Renal cortex interstitium (tissue), 15 donors: ENCODE measurements around the gene CYTH4. TPM values are rescaled to one million over a fixed set of nuclear protein-coding genes. Genes with fewer than 3 reads are reported as not detected.
"Not testable (repeated sequence)": the region's sequence is repeated elsewhere in the genome, so short reads cannot be mapped to it uniquely, and the experiment has no call there.

Experiments used
- DNase-seq, 11 donors: peaks; one replicate each; pipeline ENCODE4 v3.0.0-alpha.2; 2013; ENCODE audit warnings: low read depth in 9 of 11, low spot score in 4 of 11; ENCODE audit errors: extremely low read depth in 1 of 11
- long read RNA-seq, 16 experiments: transcript quantifications; one replicate each; lab custom pipeline, GENCODE V29; 2026
- polyA plus RNA-seq, 3 donors: library from polyadenylated mRNA; unstranded; fragments of 120-200 nt; gene quantifications; one replicate each; pipeline ENCODE4 v1.2.1, GENCODE V29; 2013; ENCODE audit not compliant: insufficient read length in 3 of 3

CYTH4 gene, protein sequence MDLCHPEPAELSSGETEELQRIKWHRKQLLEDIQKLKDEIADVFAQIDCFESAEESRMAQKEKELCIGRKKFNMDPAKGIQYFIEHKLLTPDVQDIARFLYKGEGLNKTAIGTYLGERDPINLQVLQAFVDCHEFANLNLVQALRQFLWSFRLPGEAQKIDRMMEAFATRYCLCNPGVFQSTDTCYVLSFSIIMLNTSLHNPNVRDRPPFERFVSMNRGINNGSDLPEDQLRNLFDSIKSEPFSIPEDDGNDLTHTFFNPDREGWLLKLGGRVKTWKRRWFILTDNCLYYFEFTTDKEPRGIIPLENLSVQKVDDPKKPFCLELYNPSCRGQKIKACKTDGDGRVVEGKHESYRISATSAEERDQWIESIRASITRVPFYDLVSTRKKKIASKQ
- 1 to 10 TPM; 3.0 to 4.9 (median 3.6) TPM for polyA plus RNA-seq
- long read RNA-seq, donor 1 = 0 reads
- long read RNA-seq, donor 2 = 0 reads
- long read RNA-seq, donor 3, partial matches to known transcripts = 0 of 1 reads
- long read RNA-seq, donor 3, other reads (novel, unspliced or antisense) = 0 of 1 reads
- long read RNA-seq, donor 4 = 0 reads
- long read RNA-seq, donor 5, partial matches to known transcripts = 0 of 1 reads
- long read RNA-seq, donor 5, other reads (novel, unspliced or antisense) = 0 of 1 reads
- long read RNA-seq, donor 6 = 0 reads
- long read RNA-seq, donor 7, partial matches to known transcripts = 0 of 1 reads
- long read RNA-seq, donor 7, other reads (novel, unspliced or antisense) = 0 of 1 reads
- long read RNA-seq, donor 8, partial matches to known transcripts = 0 of 1 reads
- long read RNA-seq, donor 8, other reads (novel, unspliced or antisense) = 0 of 1 reads
- long read RNA-seq, donor 9 = 0 reads
- long read RNA-seq, donor 10 = 0 reads
- long read RNA-seq, donor 11 = 0 reads
- long read RNA-seq, donor 12 = 0 reads
- long read RNA-seq, donor 13, partial matches to known transcripts = 0 of 1 reads
- long read RNA-seq, donor 13, other reads (novel, unspliced or antisense) = 0 of 1 reads
- long read RNA-seq, donor 14, partial matches to known transcripts = 0 of 2 reads
- long read RNA-seq, donor 14, other reads (novel, unspliced or antisense) = 0 of 2 reads
- long read RNA-seq, donor 15 = 0 reads
- long read RNA-seq, donor 16, partial matches to known transcripts = 0 of 3 reads
- long read RNA-seq, donor 16, other reads (novel, unspliced or antisense) = 0 of 3 reads

DNA sequence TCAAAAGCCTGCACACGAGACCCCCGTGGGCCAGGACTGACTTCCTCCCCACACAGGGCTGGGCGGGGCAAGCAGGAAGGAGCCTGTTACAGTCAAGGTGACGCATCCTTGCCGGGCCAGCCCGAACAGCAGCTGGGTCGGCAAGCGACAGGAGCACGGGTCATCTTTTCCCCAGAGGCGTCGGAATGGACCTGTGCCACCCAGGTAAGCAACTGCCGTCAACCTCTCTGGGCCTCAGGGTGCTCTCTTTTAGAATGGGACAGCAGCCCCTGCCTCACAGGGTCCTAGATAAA is at the start of gene CYTH4:
Gene CYTH4 (plus strand): TSS at position 124 of the 293 bp plus-strand sequence. CDS start 62 bp downstream, at position 186.
- no peak for DNase-seq

DNA sequence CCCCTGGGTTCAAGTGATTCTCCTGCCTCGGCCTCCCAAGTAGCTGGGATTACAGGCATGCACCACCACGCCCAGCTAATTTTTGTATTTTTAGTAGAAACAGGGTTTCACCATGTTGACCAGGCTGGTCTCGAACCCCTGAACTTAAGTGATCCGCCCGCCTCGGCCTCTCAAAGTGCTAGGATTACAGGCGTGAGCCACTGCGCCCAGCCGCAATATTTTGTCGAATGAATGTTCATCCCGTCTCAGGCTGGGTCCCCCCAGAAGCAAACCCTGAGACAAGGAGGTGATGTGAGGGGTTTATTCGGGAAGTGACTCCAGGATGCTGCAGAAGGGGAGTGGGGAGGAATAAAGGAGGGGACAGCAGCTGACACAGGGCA is 48.9 kb upstream of the CYTH4 start:
- not testable (repeated sequence) for DNase-seq

DNA sequence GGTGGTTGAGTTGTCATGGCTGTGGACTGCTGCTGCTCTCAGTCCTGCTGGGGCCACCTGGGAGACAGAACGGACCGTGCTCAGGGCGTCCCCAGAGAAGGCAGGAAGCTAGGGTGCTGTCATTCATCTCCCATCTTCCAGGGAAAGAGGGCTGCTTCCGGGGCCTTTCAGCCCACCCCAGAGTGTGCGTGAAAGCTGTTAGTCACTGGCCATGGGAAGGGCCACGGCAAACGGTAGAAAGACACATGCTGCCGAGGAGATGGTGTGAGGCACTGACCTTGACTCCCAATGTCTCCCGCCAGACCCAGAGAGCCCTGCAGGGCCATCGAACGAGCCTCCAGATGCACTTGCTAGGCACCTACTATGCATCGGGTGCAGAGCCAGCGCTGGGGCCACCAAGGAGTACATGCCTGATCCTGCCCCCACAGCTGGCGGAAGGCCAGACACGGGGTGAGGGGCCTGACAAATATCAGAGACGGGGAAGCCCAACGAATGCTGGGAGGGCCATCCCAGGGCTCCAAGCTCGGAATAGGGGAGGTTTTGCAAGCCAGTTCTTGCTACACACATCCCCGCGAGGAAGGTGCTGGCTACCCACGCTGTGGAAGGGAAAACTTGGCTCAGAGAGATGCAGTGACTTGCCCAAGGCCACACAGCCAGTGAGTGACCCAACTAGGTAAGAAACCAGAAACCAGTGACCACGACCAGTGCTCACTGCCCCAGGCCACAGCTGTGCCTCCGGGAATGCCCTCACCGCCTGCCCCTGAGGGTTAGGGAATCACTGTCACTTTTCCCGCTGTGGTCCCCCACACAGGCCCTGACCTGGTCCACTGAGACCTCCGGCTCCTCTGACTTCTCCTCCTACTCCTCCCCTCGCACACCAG is 48.3 kb upstream of the CYTH4 start:
- DNase-seq = no peak

DNA sequence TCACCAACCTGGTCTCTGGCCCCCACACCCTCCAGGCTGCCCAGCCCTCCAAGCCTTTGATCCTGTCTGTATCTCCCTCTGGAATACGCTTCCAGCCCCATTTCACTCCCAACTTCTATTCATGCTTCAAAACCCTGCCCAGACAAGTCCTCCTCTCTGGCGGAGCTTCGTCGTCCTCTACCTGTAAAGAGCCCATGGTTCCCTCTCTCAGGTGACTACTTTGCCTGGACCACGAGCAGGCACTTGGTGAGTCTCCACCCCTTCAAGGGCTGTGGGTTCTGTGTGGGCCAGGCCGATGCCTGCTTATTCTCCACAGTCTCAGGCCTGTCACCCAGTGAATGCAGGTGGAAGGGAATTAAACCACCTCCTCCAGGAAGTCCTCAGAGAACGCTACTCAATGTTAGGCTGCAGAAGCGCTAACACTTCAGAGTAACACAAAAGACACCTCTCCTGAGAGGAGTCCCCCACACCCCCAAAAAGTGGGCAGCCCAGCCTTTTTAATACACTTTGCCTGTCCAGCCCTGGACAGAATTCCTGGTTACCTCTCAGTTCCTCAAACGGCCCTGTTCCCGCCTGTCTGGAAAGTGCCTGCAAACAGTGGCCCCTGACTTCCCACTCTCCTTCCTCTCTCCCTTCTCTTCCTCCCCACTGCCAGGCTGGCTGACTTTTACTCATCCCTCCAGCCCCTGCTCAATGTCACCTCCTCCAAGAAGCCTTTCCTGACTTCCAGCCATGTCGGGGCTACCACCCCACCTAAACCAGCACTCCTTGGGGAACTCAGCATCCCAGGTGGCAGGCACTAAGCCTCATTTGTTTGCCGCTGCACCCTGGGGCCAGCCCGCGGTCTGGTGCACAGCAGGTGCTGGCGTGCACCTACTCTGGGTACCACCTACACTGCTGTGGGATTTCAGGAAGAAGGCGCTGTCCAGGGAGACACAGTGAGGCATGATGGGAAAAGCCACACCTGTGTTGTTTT is 47.3 kb upstream of the CYTH4 start:
- no peak for DNase-seq

DNA sequence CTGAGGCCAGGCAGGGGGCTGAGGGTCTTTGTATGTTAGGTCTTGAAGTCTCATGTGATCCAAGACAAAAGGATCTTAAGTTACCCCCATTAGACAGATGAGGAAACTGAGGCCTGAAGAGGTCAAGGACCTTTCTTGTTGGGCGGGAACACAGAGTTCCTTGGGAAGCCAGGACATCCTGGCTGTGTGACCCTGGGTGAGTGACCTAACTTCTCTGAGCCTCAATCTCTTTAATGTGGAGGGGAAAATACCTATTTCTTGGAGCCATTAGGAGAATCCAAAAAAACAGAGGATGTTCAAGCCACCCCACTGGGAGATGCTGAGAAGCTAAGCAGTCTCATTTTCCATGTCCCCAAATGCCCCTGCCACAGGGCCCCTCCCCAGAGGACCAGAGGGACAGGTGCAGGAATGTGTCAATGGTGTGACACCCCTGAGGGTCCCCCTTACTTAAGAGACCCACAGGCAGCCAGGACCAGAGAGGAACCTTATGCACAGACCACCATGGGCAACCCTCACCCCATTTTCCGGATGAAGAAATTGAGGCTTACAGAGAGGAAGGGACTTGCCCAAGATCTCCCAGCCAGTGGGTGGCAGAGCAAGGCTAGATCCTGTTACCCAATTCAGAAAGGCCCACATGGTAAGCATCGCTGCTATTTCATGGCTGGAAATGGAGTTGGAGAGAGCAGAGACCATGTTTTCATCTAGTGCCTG is 46.3 kb upstream of the CYTH4 start:
- DNase-seq = no peak

DNA sequence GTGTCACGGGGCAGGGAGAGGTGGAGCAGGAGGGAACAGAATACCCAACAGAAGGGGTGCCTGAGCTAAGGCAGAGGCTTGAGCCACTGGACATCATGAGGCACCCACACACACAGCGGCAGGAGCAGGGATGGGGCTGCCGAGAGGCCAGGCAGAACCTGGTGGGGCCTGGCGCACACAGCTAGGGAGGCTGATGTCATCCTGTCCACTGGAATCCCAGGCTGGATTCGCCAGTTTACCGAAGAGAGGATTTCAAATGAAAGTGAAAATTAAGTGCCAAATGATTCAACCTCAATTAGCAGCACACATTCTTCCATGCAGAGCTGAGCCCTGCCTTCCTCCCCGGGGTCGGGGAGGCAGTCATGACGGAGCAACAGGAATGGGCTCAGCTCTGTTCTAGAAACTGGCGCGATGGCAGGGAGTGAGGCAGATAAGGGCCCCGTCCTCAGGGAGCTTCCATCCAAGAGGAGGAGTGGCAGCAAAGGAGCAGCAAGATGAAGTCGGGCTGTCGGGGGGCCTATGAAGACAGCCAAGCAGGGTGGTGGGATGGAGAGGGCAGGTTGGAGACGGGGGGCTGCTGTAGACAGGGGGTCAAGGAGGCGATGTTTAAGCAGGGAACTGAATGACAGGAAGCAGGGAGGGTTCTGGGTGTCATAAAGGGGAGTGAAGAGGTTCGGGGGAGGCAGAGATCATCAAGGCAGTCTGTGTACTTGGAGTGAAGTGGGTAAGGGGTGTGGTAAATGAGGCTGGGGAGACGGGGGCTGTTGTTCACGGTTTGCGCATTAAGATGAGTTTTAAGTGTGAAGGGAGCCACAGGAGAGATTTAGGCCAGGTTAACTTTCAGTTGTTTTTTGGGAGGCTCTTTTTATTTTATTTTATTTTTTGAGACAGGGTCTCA is 44.7 kb upstream of the CYTH4 start:
- no peak for DNase-seq

DNA sequence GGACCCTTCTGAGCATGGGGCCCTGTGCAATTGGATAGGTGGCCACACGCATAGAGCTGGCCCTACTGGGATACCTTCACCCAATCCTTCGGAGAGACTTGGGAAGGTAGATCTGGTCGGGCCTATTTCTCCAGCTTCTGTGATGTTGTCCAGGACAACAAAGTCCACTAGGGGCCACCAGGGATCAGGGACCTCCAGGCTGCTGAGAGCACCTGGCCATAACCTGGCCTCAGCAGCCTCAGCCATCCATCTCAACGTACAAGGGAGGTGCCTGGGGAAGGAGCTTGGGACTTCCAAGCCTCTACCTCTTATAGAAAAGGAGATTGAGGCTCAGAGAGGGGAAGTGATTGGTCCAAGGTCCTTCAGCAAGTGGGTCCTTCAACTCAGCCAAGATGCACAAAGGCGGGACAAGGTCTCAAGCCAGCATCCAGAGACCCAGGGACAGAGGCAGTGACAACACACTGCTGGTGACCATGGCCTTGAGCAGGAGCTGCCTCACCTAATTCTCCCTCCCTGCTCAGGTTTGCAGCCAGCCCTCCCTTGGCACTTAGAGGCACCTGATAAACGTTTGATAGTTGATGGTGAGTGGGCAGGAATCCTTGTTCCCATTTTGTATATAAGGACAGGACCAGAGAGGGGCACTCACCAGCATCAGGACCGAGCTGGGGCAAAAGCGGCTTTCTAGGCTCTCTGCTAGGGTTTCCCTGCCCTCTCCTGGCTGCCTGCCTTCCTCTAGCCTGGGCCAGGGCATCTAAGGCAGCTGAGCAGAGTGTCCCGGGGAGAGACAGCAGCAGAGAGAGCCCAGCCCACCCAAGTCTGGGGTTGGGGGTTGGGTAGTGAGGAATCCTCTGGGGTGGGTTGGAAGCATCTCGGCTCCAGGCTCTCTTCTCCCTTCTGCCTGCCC is 42.7 kb upstream of the CYTH4 start:
- DNase-seq = no peak

DNA sequence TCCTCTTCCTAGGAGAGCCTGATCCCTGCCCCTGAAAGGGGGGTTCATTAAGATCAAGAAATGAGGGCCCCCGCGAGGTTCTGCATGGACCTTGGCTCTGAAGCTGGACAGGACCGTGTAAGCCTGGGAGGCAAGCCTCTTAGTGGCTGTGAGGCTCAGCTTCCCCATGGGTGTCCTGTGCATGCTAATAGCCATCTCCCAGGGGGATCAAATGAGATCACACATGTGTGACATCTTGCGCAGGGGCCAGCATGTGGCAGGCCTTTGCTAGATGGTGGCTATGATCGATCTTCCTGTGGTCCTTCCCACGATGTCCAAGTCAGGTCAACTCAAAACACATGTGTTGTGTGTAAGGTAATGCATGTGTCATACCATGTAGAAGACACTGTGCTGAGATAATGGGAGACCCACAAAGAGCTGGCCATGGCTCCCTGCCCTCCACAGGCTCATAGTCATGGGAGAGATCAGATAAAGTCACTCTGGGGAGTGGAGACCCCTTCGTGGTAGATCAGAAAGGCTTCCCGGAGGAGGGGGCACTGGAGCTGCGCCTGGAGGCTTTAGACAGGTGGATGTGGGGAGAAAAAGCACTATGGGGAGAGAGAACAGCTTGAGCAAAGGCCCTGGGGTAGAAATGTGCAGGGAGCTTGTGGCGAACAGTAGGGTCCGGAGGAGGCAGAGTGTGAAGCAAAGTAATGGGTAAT is 41.9 kb upstream of the CYTH4 start:
- DNase-seq = no peak

DNA sequence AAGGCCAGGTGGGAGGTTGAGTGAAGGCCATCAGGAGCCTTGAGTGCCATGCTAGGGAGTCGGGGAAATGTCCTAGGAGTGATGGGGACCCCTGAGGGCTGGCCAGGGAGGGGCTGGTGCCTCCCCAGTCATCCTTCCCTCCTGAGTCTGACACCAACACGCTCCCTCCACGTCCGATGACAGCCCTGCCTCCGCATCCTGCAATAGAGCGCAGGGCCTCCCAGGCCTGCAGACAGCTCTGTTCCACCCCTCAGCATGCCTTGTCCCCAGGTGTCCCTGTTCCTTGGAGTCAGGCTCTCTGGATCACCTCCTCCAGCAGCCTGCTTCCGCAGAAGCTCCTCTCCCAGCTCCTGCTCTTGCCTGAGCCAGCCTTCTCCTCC is 41.4 kb upstream of the CYTH4 start:
- no peak for DNase-seq

DNA sequence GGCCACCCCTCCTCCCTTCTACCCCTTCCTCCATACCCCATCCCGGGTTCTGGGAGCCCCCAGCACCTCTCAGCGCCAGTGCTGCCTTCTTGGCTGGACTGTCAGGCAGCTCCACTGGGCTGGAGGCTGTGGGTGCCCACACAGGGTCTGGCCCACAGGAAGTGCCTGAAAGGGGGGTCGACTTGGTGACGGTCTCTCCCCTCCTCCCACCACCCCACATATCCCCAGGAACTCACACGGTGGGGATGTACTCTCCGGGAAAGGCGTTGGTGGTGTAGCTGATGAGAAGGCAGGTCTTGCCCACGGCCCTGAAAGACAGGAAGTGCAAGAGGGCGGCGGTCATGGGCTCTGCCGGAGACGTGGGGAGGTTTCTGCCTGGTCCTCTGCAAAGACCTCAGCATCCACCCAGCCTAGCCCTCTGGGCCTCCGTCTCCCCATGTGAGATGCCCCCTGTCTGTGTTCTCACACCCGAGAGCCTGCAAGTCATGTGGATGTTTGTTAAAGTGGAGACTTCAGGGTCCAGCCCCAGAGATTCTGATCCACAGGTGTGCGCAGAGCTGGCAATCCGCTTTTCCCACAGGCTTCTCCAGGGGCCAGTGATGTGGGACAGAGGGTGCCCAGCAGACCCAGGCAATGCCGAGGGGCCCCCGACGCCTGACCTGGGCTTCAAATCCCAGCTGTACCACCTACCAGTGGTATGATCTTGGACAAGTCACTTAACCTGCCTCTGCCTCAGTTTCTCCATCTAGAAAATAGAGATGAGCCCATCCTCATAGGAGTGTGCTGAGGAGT is 40.8 kb upstream of the CYTH4 start:
- no peak for DNase-seq

DNA sequence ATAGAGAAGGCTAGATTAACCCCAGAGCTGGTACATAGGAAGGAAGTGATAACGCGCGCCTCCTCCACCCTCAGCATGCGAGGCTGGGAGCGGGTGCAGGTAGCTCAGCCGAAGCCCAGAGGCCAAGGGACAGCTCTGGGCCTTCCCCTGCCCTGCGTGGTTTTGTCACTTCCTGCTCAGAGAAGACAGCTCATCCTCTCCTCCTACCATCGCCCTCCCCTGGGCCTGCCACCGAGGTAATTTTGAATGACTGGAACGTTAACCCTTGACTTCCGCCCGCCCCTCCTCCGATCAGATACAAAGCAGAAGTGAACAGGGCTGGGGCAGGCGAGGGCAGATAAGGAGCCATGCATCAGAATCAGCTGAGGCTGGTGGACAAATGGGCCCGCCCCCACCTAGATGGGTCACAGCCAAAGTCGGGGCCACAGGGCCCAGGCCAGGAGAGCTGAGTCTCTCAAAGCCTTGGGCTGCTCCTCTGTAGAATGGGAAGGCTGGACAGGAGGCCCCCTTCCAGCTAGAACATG is 39.9 kb upstream of the CYTH4 start:
- no peak for DNase-seq

DNA sequence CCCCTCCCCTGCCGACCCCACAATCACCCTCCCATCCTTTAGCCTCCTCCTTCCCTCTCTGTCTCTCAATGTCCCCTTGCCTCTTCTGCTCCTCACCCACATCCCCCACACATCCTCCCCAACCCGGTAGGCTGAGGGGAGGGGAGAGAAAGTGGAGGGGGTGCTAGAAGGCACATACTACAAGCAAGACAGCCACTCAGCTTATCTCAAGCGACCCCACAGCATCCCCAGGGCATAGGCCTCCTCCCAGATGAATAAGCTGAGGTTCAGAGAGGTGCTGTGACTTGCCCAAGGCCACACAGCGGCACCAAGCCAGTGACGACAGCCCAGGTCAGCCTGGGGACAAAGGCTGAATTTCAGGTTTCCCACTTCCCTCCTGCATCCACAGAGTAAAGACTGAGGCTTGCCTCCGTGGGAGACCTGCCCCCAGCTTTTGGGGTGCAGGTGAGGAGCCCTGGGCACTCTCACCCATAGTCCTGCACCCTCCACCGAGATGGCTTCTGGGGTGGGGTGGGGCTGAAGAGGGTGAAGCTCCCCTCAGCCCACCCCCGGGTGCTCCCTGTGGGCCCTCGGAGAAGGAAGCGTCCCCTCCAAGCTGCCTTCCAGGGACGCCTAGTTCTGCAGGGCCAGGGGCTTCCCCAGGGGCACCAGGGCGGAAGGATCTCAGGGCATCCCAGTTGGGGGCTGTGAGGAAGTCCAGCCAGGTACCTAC is 38.8 kb upstream of the CYTH4 start:
- DNase-seq = no peak
